WERI-Rb-1 (cell line): ENCODE results near the gene ATP1B3.

Source experiments
- DNase-seq: peaks from one replicate; pipeline ENCODE4 v3.0.0-alpha.2; 2020
- H3K27ac ChIP-seq: fragments of 250-450 bp; sonication (Bioruptor Pico); 2 replicates; pipeline ENCODE4 v1.5.1; 2020; ENCODE audit warnings: mild to moderate bottlenecking, moderate library complexity
- H3K27me3 ChIP-seq: fragments of 250-450 bp; sonication (Bioruptor Pico); 2 replicates; pipeline ENCODE4 v1.5.1; 2021; ENCODE audit warnings: mild to moderate bottlenecking, low read depth, moderate library complexity; ENCODE audit not compliant: insufficient read depth, severe bottlenecking
- H3K36me3 ChIP-seq: fragments of 250-450 bp; sonication (Bioruptor Pico); 2 replicates; pipeline ENCODE4 v1.5.1; 2020; ENCODE audit warnings: mild to moderate bottlenecking, moderate library complexity
- H3K4me3 ChIP-seq: 2 replicates; pipeline ENCODE4 v1.5.1; 2011; ENCODE audit warnings: low read depth, mild to moderate bottlenecking, control low read depth, low read length
- H3K9me3 ChIP-seq: fragments of 250-450 bp; sonication (Bioruptor Pico); 2 replicates; pipeline ENCODE4 v1.5.1; 2021; ENCODE audit warnings: mild to moderate bottlenecking, moderate library complexity; ENCODE audit not compliant: severe bottlenecking
- TF ChIP-seq, protein P1 (sequence below): IDR thresholded peaks from 2 replicates; pipeline ENCODE4 v1.5.1; 2011; ENCODE audit warnings: low read depth, mild to moderate bottlenecking, control low read depth, inconsistent platforms, low read length

ATP1B3 gene

DNA sequence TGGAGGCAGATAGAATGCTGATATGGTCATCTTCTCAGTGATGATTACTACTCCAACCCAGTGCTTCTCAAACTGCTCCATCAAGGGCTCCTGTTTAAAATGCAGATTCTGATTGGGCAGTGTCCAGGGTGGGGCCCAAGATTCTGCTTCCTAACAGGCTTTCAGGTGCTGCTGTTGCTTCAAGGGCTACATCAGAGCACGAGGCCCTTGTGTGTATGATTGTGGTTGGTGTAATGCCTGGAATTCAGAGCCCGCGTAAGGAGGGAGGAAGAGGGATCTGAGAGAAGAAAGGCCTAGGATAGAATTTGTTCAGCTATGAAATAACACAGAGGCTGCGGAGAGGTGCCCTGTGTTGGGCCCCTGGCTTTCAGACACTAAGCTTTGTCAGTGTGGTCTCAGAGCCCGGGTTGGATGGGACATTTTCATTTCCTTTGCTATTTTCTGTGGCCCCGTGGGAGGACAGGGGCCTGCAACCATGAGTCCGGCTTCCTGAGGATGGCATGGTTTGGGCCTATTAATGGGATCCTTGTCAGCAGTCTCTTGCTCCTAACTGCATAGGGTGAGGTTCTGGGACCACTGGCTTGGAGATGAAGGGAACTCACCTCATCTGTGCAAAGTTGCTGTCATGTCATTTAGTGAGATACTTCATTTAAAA is 53.0 kb downstream of the ATP1B3 start:
- no peak for DNase-seq
- no peak overlapping the region for H3K27ac ChIP-seq
- H3K27me3 ChIP-seq: no peaks in the 10 kb centered on the region
- H3K4me3 ChIP-seq: no peak overlapping the region
- TF ChIP-seq, protein P1, sequence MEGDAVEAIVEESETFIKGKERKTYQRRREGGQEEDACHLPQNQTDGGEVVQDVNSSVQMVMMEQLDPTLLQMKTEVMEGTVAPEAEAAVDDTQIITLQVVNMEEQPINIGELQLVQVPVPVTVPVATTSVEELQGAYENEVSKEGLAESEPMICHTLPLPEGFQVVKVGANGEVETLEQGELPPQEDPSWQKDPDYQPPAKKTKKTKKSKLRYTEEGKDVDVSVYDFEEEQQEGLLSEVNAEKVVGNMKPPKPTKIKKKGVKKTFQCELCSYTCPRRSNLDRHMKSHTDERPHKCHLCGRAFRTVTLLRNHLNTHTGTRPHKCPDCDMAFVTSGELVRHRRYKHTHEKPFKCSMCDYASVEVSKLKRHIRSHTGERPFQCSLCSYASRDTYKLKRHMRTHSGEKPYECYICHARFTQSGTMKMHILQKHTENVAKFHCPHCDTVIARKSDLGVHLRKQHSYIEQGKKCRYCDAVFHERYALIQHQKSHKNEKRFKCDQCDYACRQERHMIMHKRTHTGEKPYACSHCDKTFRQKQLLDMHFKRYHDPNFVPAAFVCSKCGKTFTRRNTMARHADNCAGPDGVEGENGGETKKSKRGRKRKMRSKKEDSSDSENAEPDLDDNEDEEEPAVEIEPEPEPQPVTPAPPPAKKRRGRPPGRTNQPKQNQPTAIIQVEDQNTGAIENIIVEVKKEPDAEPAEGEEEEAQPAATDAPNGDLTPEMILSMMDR: no peak
- no peaks in the 10 kb centered on the region for H3K9me3 ChIP-seq
- H3K36me3 ChIP-seq: no peaks in the 10 kb centered on the region; the same call in 1 of the 2 replicates

DNA sequence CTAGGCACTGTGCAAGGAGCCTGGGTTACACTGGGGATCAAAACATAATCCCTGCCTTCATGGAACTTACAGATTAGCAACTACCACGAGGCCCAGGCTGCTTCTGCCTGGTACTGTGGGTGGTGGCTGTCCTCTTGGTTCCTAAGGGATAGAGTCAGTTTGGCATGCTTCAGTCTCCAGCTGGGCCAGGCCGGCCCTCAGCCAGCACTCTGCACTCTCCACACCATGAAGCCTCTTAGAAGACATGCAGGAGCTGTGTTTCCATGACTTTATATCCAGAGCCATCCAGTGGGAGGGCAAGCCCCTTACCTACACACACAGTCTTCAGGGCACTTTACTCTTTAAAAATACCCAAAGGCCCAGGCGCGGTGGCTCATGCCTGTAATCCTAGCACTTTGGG is 54.4 kb downstream of the ATP1B3 start:
- no peaks in the 10 kb centered on the region for H3K36me3 ChIP-seq
- no peak overlapping the region for H3K27ac ChIP-seq
- TF ChIP-seq, protein P1: no peak
- no peak for DNase-seq
- no peak overlapping the region for H3K4me3 ChIP-seq
- H3K9me3 ChIP-seq: no peaks in the 10 kb centered on the region
- no peaks in the 10 kb centered on the region for H3K27me3 ChIP-seq

DNA sequence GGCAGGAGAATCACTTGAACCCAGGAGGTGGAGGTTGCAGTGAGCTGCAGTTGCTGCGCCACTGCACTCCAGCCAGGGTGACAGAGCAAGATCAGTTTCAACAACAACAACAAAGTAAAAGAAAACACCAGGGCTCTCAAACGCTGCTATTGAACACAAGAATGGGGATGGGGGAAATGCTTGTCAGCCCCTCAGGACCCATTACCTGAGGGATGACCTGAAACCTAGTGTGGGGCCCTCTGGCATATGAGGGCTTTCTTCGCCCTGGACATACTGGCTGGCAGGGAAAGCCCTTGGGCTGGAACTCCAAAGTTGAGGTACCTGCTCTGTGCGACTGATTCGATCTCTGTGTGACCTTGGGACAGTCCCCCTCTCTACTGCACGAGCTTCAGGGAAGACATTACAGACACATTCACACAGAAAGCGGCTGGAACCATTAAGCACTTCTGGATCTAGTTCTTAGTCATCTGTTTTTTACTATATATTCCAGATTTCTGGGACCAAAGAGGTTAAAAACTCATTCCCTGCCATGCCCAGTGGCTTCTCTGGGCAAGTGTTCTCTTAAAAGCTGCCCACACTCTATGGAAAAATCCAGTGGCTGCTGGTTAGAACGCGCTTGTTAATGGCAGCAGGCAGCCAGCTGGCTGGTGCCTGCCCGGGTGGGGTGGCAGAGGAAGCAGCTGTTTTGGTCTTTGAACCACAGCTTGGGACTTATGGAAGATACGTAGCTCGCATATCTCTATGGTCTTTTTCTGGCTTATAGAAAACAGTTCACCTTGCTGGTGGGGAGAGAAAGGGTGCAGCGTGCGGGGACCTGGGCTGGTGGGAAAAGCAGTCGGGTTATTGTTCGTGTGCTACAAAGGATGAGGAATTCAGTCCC is 57.2 kb downstream of the ATP1B3 start:
- no peak for DNase-seq
- TF ChIP-seq, protein P1: no peak
- H3K27me3 ChIP-seq: no peaks in the 10 kb centered on the region
- H3K36me3 ChIP-seq: no peaks in the 10 kb centered on the region
- H3K9me3 ChIP-seq: no peaks in the 10 kb centered on the region
- no peak overlapping the region for H3K4me3 ChIP-seq
- H3K27ac ChIP-seq: no peak overlapping the region

DNA sequence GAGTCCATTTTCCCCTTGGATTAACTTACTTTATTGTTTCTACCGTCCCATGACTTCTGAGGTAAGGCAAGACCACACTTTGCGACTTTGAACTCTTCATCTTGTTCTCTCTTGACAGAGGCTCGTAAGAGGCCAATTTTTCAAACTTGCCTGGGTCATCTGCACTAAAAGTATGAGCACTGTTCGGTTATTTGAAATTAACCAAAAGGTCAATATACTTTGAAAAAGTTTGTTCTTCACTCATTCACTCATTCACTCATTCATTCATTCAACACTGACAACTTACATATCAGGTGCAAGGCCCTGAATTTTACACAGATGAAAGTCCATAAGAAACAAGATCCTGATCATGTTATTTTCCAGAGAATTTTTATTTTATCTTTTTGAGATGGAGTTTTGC is 57.9 kb downstream of the ATP1B3 start:
- H3K9me3 ChIP-seq: no peaks in the 10 kb centered on the region
- no peaks in the 10 kb centered on the region for H3K36me3 ChIP-seq
- TF ChIP-seq, protein P1: no peak
- H3K27me3 ChIP-seq: no peaks in the 10 kb centered on the region
- no peak for DNase-seq
- no peak overlapping the region for H3K27ac ChIP-seq
- H3K4me3 ChIP-seq: no peak overlapping the region

DNA sequence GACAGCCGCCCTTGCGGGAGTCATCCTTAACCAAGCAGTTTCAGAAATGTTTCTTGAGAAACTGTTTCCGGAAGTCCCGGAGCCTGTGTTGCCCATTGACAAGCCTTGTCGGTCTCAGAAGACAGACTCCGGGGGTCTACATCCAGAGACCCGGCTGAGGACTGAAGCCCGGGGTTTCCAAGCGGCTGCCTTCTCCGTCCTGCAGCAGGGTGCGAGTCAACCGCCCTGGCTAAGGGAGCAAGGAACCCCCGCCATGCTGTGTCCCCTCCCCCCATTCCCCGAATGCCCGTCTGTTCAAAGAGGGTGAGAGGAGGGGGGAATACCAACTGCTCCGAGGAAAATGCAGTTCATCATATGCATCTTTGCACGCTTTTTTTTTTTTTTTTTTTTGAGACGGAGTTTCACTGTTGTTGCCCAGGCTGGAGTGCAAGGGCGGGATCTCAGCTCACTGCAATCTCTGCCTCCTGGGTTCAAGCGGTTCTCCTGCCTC is 61.6 kb downstream of the ATP1B3 start:
- Histone ChIP-seq H3K9me3 (no peaks in the 10 kb centered on the region), H3K36me3 (no peaks in the 10 kb centered on the region), H3K4me3 (no peak overlapping the region), H3K27ac (no peak overlapping the region), H3K27me3 (no peaks in the 10 kb centered on the region)
- no peak for DNase-seq
- TF ChIP-seq, protein P1: no peak
